Activated CD8-positive, alpha-beta memory T cell treated with anti-CD3 and anti-CD28 coated beads for 36 hours (primary cell): ENCODE data around the gene GDF9. TPM values are rescaled to one million over a fixed set of nuclear protein-coding genes. Genes with fewer than 3 reads are reported as not detected.
"Not testable (repeated sequence)": the region's sequence is repeated elsewhere in the genome, so short reads cannot be mapped to it uniquely, and the experiment has no call there.

Experiments used
- CTCF ChIA-PET: fragments of 350-600 bp; sonication (Branson Sonifier 250); formaldehyde crosslinking; loops from one replicate; lab custom pipeline; 2021; ENCODE audit warnings: antibody characterized with exemption; lab: Charles Lee
- POLR2A ChIA-PET: fragments of 350-600 bp; sonication (Branson Sonifier 250); formaldehyde crosslinking; loops from one replicate; lab custom pipeline; 2021; ENCODE audit warnings: antibody characterized with exemption; lab: Charles Lee
- total RNA-seq, 2 experiments: library from RNA; stranded (reverse); gene quantifications; one replicate each; pipeline ENCODE4 v1.2.3, GENCODE V29; 2021

The GDF9 gene
- total RNA-seq, 2 experiments from 2014 or later = 0.23 to 0.27 TPM

DNA sequence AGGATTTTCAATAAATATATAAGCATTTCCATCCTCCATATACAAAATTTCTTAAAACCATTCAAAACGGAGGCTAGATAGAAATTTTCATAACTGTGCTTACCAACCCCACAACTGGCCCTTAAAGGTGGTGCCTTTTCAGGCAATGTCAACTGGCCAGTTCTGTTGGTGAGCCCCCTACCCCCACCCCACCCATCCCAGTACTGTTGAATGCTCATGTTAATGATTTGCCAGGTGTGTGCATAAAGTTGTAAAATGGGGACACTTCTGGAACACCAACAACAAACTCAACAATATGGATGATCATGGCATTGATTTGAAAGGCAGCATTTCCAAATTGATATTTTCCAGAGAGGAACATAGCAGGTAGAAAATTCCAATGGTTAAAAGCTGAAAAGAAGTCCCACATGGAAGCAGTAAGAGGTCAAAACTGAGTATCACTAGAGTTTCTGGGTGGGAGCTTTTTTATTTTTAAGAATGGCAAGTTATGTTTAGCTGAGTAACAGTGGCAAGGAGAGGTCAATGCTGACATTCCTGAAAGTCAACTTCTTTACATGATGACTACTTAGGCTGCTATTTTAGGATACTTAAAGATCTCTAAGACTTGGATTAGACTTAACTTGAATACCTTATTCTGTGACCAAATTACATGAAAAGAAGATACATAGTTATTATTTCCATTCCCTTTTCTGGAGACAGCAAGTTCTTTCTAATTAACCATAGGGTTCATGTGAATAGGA, 9.9 kb upstream of the GDF9 start:
- ChIA-PET POLR2A (no interaction called here), CTCF (interaction anchor here (0.6 kb wide), 1 partner anchor 25 kb away, joined by 3 read pairs; no protein-coding TSS in a partner anchor)

DNA sequence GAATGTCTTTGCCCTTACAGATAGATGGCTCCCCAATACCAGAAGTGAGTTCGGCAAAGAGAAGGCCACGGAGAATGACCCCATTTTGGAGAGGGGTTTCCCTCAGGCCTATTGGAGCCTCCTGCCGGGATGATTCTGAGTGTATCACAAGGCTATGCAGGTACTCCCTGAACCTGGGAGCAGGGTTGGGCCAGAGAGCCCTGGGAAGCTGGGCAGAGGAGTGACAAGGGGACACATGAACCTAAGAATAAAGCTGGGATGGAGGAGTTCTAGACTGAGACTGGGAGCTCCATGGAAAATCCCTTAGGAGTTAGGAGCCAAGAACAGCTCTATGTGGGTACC, 7.6 kb upstream of the GDF9 start:
- ChIA-PET CTCF (no interaction called here), POLR2A (no interaction called here)

DNA sequence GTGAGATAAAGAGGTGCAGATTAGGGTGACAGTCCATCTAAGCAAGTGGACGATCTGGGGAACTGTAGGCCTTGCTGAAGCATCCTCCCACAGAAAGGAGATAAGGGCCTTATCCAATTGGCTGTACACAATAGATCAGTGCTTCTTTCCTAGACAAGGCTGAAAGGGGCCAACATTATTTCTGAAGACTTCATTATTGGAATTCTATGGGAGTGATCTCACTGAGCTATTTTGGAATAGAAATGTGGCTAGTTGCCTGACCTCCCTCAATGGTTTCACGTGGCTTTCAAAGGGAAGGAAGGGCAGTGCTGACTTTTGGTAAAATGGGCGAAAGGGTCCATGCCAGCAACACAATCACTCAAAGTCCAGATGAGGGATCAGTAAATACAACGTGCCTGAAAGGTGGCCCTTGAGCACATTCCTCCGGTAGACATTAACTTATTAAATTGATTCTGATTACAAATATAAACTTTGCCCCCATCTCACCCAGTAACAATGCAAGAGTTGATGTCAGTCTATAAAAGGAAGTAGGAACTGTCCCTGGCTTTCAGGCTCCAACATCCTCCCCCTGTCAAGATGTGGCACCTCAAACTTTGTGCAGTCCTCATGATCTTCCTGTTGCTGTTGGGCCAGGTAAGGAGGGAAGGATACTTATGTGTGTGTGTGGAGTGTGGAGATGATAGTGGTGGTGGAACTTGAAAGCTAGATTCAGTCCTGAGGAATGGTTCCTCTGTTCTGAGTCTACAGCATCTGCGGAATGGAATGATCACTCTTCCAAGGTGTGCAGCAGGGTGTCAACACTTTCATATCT, 7.1 kb upstream of the GDF9 start, which contains the start of gene LEAP2:
Gene LEAP2, plus strand, starts transcription at position 550 of the 811 bp plus-strand sequence. Its CDS starts 27 bp downstream, at position 577.
- CTCF ChIA-PET = no interaction called here
- POLR2A ChIA-PET = interaction anchor here (0.6 kb wide), 1 partner anchor 1109 kb away, joined by 4 read pairs; no protein-coding TSS in a partner anchor

DNA sequence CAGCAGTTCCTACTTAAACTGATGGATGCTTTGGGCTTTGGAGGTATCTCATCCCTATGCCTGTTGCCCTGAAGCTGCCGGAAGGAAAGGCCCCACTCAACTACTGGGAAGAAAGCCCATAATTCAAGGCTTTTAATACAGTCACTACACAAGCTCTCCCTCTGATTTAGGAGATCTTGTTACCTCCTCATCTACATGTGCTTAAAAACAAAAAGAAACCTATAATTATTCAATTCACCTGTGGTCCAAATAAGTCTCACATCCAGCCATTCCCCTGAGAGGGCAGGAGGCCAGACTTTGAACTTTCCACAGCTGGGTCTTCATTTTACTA, 6.5 kb upstream of the GDF9 start:
- POLR2A ChIA-PET = no interaction called here
- CTCF ChIA-PET = no interaction called here

DNA sequence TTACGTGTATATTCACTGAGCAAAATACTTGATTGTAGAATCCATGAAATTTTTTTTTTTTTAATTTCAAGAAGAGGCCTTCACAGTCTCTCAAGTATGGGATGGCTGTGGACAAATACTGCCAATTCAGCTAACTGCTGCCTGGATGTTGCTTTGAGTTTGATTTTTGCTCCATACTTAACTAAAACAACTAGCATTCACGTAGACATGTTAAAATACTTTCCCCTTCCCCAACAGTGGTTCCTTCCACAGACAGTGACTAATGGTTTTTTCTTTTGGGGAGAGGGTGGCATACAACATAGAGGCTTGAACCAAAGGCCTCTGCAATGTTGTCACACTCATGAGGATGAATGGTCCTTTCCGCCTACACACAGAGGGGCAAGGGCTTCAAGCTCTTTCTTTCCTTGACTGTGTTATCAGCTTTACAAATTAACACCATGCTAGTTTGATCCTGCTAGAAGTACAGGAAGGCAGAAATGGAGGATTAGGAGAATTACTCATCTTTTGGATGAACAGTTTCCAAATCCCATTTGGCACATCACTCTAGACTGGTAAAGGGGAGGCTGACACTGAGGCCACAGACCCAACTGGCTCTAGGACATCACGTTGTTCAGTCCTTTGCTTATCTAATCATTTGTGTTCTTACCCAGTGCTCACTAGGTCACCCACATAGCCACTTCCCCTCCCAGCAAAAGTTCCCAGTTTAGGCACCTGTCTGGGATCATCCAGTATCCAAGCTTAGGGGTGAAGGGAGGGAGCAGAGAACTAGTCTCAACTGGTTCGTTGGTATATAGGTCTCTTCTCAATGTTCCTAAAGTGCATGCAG, 5.4 kb upstream of the GDF9 start:
- CTCF ChIA-PET = no interaction called here

DNA sequence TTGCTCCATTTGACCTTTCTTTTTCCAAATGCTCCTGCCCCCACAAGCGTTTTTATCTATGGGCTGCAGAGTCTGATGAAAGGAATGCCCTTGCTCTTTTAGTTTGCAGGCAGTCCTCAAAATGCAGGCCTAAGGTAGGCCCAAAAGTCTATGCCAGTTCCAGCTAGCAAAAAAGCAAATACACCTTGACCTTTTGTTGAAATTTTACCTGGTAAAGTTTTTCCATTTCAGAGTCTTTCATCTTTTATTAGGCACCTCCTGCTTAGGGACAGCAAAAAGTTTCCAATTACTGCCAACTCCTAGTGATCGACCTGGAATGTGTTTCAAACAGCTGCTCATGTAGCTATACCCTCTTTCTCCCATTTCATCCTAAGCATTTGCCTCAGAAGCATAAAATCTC, 4.5 kb upstream of the GDF9 start:
- ChIA-PET POLR2A (no interaction called here), CTCF (no interaction called here)

More for the DNA sequence above, 5.4 kb upstream of the GDF9 start:
- POLR2A ChIA-PET = no interaction called here

DNA sequence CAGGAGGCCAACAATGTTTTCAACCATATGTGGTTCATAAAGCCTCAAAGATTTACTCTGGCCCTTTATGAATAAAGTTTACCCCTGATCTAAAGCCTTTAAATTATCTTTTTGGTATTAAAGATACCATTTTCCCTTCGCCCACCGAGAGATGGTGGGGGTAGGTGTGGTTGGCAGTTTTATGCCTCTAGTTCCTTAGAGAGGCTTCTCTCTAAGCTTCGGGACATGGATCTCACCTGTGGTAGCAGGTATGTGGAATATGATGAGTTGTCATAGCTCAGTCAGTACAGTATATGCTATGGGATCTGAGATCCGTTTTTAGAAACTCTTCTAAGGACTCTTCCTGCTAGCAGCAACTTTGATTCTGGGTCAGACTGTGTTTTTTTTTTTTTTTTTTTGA, 2.5 kb upstream of the GDF9 start:
- ChIA-PET CTCF (interaction anchor here (0.5 to 2.6 kb wide), 5 partner anchors 15 to 367 kb away, joined by 3 to 9 read pairs (median 3); no protein-coding TSS in a partner anchor), POLR2A (interaction anchor here (0.6 to 1.2 kb wide), 4 partner anchors 14 to 245 kb away, joined by 3 to 6 read pairs (median 3); partner anchors contain the start of gene HSPA4)

DNA sequence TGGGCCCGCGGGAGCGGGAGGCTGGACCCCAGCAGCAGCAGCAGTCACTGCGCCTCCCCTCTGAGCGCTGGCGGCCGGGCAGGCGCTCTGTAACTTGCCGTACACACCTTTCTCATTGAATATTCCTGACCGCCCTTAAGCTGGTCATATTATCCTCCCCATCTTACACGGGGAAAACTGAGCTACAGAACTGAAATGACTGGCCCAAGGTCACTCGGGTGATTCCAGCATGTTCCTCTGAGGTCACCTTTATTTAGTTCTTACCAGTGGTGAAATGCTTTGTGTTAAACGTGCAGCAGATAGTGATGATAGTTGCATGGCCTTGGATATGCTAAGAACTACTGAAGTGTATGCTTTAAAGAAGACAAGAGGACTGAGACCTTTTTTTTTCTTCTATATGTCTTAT, 780 bp upstream of the GDF9 start:
- ChIA-PET POLR2A (interaction anchor here (1.0 to 1.6 kb wide), 2 partner anchors 66 to 186 kb away, joined by 3 to 4 read pairs; no protein-coding TSS in a partner anchor), CTCF (interaction anchor here (0.6 to 2.6 kb wide), 5 partner anchors 10 to 60 kb away, joined by 3 to 9 read pairs (median 4); no protein-coding TSS in a partner anchor)

DNA sequence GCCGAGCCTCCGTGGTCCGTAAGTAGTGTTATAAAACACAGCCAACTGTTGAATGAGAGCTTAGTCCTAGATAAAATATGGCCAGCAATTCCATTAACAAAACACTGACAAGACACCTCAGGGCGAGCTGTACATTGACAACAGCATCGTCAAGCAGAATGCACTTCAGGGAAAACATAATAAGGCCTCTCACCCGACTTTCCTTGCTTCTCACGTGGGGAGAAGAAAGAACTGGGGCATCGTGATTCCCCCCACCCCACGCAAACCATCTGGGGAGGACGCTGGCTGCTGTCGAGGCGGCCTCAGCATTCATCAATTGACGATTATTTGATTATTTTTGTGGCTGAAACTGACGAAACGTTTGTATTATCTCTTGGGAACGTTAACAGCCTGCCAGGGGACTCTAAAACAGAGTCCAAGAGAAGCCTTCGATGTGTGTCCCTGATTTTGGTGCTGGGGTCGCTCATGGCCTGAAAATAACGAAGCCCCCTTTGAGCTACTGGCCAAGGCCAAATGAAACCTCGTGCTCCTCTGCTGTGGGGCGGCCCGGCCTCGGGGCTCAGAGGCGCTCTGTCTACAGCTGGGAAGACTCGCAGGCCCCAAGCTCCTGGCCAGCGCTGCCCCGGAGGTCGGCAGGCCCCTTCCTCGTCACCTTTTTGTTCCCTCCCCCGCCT, 464 bp downstream of the GDF9 start:
- ChIA-PET CTCF (interaction anchor here (0.9 to 1.3 kb wide), 2 partner anchors 12 to 39 kb away, joined by 3 read pairs; no protein-coding TSS in a partner anchor), POLR2A (interaction anchor here (0.9 to 1.6 kb wide), 3 partner anchors 46 to 187 kb away, joined by 3 to 7 read pairs (median 4); no protein-coding TSS in a partner anchor)

DNA sequence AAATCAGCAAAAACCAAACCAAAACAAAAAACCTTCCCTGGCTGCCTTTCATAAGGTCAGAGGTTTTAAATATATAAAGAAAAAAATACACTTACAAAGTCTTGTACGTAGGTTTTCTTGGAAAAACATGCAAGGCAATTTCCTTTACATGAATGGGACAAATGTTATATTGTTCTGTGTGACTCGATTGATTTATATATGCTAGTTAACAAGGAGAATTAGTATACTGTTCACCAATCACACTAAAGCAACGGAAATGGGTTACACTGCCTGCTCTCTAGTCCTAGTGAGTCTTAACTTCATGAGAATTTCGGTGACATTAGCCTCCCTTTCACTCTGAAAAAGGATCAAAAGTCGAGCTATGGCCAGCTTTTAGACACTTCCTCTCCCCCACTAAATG, 5.5 kb downstream of the GDF9 start:
- CTCF ChIA-PET = no interaction called here
- POLR2A ChIA-PET = no interaction called here

DNA sequence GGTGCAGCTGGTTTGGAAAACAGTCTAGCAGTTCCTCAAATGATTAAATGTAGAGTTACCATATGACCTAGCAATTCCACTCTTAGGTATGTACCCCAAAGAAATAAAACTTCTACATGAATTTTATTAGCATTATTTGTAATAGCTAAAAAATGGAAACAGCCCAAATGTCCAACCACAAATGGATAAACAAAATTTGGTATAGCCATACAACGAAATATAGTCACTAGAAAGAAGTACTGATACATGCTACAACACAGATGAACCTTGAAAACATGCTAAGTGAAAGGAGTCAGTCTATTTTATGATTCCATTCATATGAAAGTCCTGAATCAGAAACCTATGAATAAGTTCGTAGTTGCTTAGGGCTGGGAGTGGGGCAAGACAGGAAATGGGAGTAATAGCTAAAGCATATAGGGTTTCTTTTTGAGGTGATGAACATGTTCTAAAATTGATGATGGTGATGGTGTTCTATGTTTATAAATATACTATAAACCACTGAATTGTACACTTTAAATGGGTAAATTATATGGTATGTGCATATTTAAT, 6.3 kb downstream of the GDF9 start:
- POLR2A ChIA-PET = no interaction called here

DNA sequence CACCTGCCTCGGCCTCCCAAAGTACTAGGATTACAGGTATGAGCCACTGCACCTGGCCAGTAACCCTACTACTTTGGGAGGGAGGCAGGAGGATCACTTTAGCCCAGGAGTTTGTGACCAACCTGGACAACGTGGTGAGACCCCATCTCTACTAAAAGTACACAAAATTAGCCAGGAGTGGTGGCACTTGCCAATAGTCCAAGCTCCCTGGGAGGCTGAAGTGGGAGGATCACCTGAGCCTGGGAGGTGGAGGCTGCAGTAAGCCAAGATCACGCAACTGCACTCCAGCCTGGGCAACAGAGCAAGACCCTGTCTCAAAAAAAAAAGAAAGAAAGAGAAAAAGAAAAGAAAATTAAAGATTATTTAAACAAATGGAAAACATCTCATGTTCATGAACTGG, 10.3 kb downstream of the GDF9 start:
- POLR2A ChIA-PET = no interaction called here
- CTCF ChIA-PET = no interaction called here

More for the DNA sequence above, 6.3 kb downstream of the GDF9 start:
- CTCF ChIA-PET = no interaction called here

DNA sequence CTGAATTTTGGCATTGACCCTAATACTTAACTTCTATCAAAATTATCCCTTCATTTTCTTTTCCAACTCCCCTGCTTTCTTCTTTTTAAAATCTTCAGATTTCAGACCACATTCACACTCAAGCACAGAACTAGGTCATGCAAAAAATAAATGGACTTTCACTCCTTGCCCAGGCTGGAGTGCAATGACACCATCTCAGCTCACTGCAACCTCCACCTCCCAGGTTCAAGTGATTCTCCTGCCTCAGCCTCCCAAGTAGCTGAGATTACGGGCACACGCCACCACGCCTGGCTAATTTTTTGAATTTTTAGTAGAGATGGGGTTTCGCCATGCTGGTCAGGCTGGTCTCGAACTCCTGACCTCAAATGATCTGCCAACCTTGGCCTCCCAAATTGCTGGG, 11.3 kb downstream of the GDF9 start:
- CTCF ChIA-PET = interaction anchor here (0.5 to 1.5 kb wide), 2 partner anchors 29 to 659 kb away, joined by 3 to 4 read pairs; no protein-coding TSS in a partner anchor
- POLR2A ChIA-PET = not testable (repeated sequence)

DNA sequence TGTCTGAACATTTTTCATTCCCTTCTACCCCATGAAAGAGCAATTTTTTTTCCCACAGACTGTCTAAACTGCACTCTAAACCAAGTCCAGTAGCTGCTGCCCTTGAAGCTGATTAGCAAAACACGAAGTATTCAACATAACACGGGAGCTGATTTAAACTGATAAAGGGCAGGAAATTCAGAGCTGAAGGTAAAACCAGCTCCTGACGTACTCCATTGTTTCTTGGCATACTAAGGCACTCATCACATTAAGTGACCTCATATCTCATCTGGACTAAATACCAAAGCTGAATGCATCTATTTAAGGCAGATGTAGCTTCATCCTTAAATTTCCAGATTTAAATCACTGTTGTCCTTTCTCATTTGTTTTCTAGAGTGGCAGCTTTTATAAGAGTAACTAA, 12.0 kb downstream of the GDF9 start:
- POLR2A ChIA-PET = no interaction called here
- CTCF ChIA-PET = interaction anchor here (1.5 kb wide), 1 partner anchor 28 kb away, joined by 4 read pairs; no protein-coding TSS in a partner anchor

DNA sequence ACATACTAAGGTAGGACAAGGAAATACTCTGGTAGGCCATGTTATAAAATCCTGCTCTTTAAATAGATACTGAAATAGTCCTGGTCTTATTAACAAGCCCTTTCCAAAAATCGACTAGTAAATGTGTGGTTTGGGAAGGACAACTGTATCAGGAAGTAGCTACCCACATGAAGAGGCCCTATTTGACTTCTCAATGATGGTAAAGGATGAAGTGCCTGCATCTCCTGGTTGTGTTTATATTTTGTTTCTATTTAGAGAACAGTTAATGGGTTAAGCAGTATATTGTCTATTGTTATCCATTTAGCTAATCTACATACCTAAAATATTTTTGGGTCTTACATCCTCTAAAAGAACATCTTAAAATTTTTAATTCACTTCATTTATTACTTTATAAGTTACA, 12.5 kb downstream of the GDF9 start:
- ChIA-PET POLR2A (no interaction called here), CTCF (interaction anchor here (1.5 kb wide), 1 partner anchor 28 kb away, joined by 4 read pairs; no protein-coding TSS in a partner anchor)

DNA sequence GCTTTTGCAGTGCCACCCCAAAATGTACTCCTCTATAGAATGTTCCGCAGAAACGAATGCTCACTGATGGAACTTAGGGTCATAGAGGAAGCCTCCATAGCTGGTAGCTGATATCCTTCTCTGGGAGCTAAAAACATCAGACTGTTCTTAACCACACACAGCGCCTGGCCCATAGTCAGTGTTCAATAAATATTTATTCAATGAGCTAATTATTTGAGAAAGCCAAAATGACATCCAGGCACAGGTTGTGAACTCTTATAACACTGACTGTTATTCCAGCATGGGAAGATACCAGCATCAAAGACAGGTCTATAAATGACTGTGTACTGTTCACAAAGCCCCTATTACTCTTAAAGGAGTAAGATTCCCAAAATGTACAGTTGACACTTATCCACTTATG, 12.9 kb downstream of the GDF9 start:
- CTCF ChIA-PET = no interaction called here
- POLR2A ChIA-PET = no interaction called here

DNA sequence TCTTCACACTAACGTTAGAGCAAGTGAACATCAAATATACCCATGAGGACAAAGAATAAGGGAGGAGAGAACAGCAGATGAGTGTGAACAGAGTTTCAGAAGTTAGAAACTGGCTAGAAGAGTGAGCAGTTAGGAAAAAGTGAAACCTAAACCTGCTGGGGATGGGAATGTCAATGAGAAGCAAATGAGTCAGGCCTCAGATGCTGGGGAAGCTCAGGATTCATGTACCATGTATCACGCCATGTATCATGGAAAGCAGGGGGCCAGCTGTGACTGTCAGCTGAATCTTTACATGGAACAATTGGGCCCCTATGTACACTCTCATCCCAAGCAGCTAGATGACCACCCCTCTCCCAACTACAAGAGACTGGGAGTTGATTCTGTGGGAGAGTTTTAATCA, 16.2 kb downstream of the GDF9 start:
- POLR2A ChIA-PET = no interaction called here

DNA sequence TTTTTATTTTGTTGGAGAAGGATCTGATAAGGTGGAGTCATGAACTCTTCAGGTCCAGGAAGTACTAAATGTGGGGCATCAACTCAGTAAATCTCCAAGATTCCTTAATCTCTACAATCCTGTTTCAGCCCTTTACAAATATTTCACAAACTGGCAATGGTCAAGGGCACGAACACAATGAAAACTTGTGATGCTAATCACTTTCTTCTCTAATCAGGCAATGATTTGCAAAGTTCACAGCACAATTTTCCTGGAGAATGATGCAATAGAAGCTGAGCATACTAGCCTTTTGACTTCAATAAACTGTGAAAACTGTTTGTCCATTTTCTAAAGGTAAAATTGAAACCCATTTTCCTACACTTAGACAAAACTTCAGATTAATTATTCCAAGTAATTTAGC, 16.9 kb downstream of the GDF9 start:
- ChIA-PET CTCF (no interaction called here), POLR2A (no interaction called here)

More for the DNA sequence above, 16.2 kb downstream of the GDF9 start:
- CTCF ChIA-PET = no interaction called here
